NOMO-1 (cell line): ENCODE measurements around the gene PI4K2A.
"Not testable (repeated sequence)": the region's sequence is repeated elsewhere in the genome, so short reads cannot be mapped to it uniquely, and the experiment has no call there.

Experiments used
- DNase-seq, 2 experiments: peaks; one replicate each; lab custom pipeline; 2025; ENCODE audit not compliant: unreplicated experiment in 2 of 2; lab: John Stamatoyannopoulos, UW

PI4K2A gene

DNA sequence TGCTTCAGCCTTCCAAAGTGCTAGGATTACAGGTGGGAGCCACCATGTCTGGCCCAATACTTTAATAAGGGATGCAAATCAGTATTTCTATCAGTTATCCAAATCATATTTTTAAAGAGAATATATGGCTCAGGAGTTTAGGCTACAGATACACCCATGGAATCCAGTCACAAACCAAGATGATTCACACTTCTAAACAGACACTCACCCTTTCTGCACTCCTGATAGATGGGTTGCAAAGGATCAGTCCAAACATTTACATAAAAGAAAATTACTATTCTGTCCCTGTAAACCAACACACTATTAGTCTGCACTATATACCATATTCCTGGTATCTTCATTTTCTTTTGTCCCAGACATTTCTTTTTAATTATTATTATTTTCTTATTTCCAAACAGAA, 9.4 kb upstream of the PI4K2A start:
- DNase-seq, result no peak

DNA sequence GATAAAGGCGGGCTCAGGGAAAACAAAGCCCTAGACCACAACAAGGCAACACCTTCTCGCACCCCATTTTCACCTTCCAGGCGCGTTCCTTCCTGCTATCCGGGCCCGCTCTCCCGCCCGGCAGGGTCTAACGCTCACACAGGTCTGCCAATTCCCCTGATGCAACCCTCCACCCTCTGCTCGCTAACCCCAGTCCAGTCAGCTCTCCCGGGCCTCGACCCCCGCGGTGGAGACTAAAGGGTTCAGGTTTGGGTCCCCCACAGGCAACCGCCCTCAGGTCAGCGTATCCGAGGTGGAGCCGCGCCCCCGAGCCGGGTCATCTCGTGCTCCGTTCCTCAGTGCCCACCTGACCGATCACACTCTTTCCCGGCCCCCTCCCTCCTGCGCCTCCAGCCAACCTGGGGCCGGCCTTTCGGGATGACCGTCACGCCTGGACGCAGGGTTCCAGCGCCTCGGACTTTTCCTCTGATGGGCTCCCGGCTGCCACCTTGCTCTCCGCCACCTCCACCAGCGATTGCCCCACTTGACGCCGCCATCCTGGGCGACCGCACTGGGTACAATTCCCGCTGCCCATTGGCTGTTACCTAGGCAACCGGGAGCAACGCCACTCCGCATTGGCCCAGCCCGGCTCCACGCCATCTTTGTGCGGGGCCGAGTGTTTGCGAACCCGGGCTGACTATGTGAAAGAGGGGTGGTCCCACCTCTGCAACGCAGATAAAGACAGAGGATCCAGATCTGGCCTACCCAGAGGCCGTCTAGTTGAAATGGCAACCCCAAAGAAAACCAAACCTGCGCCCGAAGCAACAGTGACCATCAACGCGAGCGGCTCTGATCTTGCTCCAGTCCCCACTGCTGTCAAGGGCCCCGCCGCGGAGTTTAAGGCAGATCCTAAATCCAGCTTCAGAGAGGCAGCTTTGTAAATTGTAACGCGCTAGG, 7.3 kb upstream of the PI4K2A start, which contains the start of gene MORN4:
Gene MORN4, minus strand, starts transcription at position 552 of the 936 bp plus-strand sequence. CDS start 13,847 bp downstream, outside the sequence.
- DNase-seq, result peak; percentile 92 to 93

DNA sequence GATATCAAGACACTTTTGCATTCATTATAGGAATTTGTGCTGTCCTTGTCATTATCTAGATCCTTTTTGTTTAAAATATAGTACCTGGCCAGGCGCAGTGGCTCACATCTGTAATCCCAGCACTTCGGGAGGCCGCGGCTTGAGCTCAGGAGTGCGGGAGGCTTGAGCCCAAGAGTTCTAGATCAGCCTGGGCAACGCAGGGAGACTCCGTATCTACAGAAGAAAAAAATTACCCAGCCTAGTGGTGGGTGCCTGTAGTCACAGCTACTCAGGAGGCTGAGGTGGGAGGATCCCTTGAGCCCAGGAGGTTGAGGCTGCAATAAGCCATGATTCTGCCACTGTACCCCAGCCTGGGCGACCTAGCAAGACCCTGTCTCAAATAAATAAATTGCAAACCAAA, 6.5 kb upstream of the PI4K2A start:
- DNase-seq, result no peak

DNA sequence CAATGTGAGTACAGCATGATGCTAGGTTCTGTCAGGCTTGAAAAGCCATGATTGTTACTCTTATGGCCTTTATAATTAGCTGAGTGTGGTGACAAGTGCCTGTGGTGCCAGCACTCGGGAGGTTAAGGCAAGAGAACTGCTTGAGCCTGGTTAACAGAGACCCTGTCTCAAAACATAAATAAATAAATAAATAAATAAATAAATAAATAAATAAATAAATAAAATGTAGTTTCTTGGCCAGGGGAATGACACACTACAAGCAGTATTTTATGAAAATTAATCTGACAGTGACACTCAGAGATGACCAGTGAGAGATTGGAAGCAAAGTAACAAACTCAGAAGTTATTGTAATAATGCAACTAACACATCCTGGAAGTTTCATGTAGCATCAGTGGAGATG, 4.9 kb upstream of the PI4K2A start:
- DNase-seq, result no peak

DNA sequence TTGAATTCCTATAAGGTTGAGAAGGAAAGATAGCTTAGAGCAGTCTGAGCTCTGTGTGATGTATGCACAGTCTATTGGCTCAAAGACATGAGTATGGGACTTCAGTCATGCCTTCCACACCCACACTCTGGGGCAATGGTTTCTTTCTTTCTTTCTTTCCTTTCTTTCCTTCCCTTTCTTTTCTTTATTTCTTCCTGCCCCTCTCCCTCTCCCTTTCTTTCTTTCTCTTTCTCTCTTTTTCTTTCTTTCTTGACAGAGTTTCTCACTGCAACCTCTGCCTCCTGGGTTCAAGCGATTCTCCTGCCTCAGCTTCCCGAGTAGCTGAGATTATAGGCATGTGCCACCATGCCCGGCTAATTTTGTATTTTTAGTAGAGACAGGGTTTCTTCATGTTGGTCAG, 1.4 kb upstream of the PI4K2A start:
- not testable (repeated sequence) for DNase-seq

DNA sequence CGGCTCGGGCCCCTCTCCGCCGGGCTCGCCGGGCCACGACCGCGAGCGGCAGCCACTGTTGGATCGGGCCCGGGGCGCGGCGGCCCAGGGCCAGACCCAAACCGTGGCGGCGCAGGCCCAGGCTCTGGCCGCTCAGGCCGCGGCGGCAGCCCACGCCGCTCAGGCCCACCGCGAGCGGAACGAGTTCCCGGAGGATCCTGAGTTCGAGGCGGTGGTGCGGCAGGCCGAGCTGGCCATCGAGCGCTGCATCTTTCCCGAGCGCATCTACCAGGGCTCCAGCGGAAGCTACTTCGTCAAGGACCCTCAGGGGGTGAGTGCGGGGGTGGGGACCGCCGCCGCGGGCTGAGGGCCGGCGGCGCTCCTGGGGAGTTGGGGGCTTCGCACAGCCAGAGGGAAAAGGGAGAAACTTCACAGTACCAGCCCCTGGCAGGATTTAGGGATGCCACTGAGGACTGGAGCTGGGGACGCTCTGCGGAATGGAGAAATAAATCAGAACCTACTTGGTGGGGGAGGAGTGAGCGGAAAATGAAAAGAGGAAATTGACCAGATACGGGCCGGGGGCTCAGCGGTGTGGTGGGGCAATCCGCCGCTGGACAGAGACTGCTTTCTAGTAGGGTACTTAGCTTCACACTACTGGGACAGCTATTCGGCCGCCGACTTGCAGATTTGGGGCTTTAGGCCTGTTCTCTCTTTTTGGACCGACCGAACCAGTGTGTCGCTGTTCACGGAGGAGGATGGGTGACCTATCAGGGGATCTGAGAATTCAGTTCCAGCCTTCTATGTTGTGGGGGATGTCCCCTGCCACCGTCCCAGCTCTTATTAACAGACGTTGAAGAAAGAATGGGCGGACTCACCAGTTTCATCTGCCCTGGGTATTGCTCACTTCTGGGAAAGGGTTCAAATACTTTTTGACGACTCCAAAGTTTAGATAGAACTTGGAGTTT, 669 bp downstream of the PI4K2A start:
- DNase-seq, result peak; percentile 43 to 74

DNA sequence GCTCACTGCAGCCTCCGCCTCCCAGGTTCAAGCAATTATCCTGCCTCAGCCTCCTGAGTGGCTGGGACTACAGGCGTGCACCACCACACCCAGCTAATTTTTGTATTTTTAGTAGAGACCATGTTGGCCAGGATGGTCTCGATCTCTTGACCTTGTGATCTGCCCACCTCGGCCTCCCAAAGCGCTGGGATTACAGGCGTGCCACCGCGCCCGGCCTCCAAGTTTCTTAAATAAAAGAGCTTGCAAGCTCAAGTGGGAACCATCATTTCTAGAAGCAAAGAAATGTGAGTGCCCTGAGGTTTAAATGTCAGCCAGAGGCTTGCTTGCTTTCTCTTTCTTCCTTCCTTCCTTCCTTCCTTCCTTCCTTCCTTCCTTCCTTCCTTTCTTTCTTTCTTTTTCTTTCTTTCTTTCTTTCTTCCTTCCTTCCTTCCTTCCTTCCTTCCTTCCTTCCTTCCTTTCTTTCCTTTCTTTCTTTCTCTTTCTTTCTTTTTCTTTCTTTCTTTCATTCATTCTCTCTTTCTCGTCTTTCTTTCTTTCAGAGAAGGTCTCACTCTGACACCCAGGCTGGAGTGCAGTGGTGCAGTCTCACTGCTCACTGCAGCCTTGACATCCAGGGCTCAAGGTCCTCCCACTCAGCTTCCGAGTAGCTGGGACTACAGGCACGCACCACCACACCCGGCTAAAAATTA, 2.1 kb downstream of the PI4K2A start:
- not testable (repeated sequence) for DNase-seq

DNA sequence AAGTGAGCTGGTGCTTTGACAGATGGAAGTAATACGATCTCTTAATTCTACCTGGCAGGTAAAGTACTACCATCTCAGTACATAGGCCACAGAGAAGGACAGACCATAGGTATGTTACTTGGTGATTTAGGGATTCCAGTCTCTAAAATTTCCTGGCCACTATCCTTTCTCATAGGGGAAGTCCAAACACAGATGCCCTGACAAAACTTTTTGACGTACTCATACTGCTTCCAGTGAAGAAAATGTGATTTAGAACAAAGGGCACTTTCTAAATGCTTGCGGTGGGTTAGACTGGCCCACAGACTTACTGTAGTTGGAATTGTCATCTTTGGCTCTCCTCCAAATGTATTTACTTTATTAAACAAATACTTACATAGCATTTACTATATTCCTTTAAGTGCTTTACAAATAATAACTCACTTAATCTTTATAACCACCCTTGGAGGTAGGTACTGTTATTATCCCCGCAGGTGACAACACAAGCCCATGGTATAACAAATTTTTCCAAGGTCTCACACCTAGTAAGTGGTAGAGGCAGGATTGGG, 3.0 kb downstream of the PI4K2A start:
- no peak for DNase-seq

DNA sequence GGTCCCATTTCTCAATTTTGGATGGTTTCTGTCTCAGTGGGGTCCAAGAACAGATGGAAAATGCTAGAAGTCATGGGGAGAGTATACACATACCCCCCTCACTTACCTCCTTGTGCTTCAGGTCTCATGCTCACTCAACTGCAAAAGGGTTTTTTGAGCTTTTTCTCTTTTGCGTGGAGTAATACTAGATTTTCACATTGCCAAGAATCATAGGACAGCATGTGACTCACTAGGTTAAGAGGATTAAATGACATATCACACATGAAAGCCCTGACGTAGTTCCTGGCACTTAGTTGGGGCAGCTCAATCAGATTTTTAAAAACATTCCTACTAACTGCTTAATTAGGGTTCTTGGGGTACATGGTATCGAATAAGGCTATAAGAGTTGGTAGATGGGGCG, 4.5 kb downstream of the PI4K2A start:
- DNase-seq, result no peak

DNA sequence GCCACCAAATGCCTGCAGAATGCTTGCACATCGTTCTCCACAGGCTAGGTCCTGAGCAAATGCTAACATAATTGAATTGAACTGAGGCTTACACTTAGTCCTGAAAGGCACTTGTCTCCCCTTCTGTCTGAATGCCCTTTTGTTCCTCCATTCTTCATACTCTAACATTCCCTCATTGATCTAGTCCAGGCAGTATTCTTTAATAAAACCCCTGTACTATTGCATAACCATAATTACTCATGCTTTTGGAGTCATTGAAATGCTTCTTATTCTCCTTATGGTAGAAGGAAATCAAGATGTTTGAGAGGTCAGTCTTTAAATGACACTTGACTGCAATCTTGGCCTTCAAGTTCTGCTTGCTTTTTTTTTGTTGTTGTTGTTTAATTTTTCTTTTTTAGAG, 7.1 kb downstream of the PI4K2A start:
- peak in 1 of 2 experiments; percentile 24 for DNase-seq

DNA sequence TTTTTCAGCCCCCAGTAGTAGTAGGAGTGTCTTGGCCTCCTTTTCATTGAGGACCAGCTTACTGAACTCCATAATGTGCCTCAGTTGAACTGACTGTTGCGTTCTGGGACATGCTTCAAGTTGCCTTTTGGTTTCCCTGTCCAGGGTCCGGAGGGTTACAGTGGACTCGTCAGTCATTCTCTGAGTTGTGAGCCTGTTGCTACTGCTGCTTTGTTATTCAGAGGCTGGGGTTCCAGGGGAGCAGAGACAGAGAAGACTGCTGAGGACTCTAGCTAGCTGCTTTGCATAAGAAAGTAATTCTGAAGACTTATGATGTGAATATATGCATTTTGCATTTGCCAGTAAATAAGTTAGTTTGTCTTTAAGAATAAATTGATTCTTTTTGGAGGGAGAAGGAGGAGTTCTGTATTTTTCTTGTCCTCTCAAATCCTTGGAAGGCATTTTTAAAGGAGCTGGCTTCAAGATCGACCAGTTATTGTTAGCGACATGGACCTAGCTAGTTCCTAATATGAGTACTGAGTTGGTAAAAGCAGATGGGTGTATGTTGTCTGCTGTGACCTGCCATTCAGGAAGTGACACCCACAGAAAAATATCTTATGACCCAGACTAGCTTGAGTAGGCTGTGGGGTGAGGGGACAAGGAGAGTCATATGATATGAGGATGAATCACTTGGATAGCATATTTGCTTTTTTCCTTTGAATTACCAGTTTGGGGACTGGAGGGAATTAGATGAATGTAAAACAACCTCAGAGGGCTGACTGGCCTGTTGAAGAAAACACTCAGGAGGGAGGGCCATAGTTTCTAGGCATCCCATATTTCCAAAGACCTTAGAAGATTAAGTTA, 8.3 kb downstream of the PI4K2A start:
- peak; percentile 26 to 52 for DNase-seq

DNA sequence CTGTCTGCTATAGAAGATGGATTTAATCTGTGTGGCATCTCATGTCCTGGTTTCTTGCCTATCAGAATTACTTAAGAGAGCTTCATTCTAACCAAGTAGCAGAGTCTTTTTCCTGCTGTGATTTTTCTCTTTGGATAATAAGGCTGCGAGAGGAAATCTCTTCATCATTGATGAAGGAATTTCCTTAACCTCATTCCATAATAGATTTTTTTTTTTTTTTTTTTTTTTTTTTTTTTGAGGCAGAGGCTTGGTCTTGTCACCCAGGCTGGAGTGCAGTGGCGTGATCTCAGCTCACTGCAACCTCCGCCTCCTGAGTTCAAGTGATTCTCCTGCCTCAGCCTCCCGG, 8.9 kb downstream of the PI4K2A start:
- not testable (repeated sequence) for DNase-seq

DNA sequence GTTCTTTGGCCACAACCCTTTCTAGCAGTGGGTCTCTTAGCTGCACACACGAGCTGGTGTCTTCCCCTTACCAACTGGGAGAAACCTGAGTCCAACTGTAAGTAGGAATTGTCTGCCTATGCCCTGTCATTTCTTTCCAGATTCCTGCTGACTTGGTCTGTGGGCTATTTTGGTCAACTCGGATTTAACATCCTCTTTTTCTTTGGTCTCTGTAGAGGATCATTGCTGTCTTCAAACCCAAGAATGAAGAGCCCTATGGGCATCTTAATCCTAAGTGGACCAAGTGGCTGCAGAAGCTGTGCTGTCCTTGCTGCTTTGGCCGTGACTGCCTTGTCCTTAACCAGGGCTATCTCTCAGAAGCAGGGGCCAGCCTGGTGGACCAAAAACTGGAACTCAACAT, 10.3 kb downstream of the PI4K2A start:
- DNase-seq, result no peak

DNA sequence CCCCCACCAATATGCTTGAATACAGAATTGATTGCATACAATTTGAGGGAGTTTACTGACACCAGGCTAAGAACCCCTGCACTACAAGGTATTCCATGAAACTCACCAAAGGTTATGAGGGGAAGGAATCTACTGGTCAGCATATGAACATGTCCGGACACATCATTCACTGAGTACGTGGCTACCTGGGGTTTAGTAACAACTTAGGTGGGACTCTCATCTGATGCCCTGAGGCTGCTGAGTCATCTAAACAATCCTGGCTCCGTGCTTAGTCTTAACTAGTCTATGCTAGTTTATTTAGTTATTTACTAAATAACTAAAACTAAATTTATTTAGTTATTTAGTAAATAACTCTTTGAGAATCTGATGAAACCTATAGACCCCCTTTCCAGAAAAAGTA, 11.3 kb downstream of the PI4K2A start:
- DNase-seq, result no peak

DNA sequence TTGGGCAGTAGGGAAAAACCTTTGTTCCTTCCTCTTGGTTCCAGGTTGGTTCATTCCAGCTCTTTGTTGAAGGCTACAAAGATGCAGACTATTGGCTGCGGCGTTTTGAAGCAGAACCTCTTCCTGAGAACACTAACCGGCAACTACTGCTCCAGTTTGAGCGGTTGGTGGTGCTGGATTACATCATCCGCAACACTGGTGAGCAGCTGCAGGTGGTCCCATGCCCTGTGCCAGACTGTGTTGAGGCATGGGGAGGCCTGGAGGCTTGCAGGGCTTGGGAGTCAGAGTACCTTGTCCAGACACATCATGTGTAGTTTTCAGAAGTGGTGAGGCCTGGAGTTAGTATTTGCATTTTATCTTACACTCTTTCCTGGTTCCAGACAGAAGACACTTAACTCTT, 16.3 kb downstream of the PI4K2A start:
- DNase-seq, result peak in 1 of 2 experiments; percentile 53

DNA sequence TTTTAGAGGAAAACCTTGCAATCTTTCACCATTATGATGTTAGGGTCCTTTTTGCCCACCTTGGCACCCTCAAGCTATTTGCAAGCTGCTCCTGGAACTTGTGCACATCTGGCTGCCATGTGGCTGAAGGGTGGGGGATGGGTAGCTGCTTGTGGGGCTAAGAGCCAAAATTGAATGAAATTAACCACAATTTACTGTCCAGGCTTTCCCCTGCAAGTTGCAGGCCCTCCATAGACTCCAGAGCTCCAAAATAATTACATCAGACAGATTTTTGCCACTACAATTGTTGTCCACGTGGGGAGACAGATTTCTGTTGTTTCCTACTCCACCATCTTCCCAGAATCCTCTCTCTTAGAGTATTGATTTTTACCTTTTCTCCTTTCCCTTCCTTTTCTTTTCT, 19.1 kb downstream of the PI4K2A start:
- DNase-seq, result no peak

DNA sequence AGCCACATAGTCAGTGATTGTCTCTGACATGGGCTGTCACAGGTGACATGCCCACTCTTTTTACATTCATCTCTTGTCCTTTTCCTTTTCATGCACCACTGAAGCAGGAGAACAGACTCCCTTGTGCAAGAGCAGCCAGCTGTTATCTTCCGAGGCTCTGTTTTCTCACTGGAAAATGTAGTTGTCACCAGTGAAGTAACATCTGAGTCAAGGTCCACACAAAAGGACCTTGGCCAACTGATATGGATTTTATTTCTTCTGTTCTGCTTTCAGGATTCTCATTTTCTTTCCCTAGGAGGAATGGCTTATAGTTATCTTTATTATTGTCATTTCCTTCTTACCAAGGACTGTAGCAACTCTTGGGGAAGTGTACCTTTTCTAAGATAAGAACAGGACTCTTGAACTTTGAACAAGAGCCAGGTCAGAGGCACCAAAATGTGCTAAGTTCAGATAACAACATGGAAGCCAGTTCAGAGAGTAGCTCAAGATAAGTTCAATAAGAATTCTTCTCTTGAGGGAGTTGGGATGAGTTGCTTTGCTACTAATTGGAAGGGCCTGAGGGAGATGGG, 23.9 kb downstream of the PI4K2A start:
- DNase-seq, result no peak

DNA sequence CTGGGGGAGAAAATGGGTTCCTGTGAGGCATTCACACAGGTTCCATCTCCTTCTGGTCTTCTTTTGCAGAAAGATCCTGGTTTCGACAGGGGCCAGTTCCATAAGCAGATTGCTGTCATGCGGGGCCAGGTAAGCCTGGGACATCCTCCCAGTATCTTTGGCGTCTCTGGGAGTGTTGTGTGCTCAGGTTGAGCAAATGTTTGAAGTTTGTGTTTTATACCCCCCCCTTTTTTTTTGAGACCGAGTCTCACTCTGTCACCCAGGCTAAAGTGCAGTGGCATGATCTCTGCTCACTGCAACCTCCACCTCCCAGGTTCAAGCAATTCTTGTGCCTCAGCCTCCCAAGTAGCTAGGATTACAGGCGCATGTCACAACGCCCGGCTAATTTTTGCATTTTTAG, 26.5 kb downstream of the PI4K2A start:
- DNase-seq, result no peak

DNA sequence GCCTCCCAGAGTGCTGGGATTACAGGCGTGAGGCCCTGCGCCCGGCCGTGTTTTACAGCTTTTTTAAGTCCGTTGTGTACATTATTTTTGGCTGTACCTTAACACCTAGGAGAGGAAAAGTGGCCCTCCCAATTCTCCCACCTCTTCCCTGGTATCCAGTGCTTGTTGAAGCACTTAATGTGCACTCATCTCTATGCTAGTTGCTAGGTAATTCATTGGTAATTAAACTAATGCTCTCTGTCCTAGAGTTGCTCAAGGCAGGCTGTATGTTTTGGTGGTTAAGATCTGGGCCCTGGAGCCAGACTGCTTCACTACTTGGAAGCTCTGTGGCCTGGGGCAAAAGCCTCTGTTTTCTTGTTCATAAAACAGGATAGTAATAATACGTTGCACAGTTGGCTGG, 27.0 kb downstream of the PI4K2A start:
- DNase-seq, result no peak
